Stimulated activated CD8-positive, alpha-beta memory T cell treated with anti-CD3 and anti-CD28 coated beads, Interleukin-4, amount 100 ng/mL, for 4 hours (primary cell): Measurements from ENCODE around the gene CTXND2.
A peak's percentile ranks its signal among the peaks of the same experiment; 100 is the strongest.
"Not testable (repeated sequence)": the region's sequence is repeated elsewhere in the genome, so short reads cannot be mapped to it uniquely, and the experiment has no call there.

Source experiments
- DNase-seq, 2 donors: peaks; one replicate each; pipeline ENCODE4 v3.0.0-alpha.2; 2020; ENCODE audit warnings: low read depth in 2 of 2, low spot score in 1 of 2

The CTXND2 gene

DNA sequence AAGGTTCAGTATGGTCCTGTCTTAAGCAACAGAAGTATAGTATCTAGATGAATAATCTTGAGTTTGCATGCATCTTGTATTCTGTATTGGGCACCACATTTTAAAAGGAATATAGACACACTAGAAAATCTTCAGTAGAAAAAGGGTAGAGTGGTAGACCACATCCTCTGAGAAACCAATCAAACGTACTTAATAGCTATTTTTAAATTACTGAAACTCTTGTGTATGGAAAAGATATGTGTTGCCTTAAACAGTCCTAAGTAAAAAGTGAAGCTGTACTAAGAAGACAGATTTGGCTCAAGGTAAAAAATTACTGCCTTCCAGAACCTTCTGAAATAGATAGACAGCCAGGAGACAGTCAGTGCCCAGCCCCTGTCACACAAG lies 3.1 kb downstream of the CTXND2 start:
- DNase-seq = no peak

DNA sequence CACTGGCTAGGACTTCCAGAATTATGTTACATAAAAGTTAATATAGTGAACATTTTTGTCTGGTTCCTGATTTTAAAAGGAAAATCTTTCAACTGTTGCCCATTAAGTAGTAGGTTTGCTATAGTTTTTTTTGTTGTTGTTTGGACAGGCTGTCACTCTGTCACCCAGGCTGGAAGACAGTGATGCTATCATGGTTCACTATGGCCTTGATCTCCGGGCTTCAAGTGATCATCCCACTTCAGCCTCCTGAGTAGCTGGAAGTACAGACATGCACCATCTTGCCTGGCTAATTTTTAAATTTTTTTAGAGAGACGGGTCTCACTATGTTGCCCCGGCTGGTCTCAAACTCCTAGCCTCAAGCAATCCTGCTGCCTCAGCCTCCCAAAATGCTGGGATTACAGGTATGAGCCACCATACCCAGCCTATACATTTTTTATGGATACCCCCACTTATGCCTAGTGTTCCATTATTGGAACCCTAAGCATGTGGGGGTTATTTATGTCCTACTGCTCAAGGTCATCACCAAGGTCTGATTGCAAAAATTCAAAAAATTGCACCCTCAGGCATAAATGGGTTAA lies 6.5 kb downstream of the CTXND2 start:
- DNase-seq = no peak

DNA sequence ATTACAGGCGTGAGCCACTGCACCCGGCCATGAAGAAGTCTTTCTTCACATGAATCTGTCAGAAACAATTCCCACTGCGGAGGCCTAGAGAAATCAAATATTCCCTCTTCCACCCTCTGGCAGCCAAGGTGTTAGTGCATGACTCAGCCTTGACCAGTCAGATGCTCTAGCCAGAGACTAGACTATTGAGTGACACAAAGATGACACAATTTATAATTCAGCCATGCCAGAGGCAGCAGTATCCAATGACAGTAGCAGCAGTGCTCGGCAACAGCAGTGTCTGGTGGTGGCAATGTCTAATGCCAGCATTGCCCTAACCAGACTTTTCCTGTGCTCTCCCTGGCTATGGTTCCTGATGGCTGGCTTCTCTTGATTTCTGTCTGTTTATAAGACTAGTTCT lies 8.7 kb downstream of the CTXND2 start:
- DNase-seq = no peak

DNA sequence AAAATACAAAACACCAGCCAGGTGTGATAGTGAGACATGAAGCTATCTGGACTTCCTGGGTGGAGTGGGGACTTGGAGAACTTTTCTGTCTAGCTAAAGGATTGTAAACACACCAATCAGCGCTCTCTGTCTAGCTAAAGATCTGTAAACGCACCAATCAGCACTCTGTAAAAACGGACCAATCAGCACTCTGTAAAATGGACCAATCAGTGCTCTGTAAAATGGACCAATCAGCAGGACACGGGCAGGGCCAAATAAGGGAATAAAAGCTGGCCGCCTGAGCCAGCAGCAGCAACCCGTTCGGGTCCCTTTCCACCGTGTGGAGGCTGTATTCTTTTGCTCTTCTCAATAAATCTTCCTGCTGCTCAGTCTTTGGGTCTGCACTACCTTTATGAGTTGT lies 12.9 kb downstream of the CTXND2 start:
- DNase-seq = not testable (repeated sequence)

DNA sequence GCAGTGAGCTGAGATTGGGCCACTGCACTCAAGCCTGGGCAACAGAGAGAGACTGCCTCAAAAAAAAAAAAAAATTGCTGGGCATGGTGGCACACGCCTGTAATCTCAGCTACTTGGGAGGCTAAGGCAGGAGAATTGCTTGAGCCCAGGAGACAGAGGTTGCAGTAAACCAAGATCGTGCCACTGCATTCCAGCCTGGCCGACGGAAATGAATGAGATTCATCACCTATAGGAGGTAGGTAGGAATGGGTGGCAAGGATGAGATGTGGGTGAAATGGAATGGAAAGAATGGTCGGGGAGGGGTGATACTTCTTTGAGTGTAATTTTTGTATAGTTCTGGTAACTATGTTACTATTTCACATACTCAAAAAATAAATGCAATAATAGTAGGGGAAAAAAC lies 15.4 kb downstream of the CTXND2 start:
- DNase-seq = no peak

DNA sequence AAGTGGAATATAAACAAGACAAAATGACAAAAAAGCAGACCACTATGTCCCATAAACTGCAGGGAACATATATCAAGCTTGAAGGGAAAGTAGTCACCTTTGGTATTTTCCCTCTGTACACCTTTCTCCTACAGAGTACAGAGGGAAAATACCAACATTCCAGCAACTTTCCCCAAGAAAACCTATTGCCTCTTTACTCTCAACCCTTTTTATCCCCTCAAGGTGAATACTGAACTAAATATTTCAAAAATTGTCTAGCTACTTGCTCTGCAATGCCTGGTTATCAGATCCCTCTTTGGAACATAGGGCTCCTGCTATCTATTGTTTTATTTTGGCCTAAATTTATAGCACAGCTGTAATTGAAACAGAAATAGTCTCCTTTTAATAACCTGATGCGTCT lies 15.8 kb downstream of the CTXND2 start:
- DNase-seq = no peak

DNA sequence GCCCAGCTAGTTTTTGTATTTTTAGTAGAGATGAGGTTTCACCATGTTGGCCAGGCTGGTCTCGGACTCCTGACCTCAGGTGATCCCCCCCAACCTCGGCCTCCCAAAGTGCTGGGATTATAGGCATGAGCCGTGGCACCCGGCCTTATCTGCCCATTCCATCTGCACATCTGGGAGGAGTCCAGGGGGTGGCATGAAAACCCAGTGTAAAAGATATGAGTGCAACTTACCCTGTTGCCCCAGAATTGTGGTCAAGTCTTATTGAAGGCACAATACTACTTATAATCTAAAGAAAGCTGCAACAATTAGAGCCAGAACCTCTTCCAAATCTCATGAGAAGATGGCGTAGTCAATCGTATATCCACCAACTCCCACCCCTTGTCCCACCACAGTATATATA lies 18.4 kb downstream of the CTXND2 start:
- no peak for DNase-seq

DNA sequence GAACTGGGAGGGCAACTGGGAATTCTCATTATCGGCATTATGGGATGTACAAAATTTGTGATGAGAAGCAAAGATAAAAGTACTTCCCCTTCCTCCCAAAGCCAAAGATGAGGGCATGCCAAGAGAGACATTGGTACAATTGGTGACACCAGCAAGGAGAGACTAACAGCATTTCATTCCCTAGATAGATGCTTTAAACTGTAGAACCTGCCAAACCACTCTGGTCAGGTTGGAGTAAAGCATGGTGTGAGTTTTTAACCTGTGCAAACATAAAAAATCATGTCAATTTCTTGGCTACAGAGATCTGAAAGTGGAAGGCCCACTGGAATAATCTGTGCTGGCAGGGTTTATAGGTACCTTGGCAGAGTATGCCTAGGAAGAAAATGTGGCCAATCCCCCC lies 19.4 kb downstream of the CTXND2 start:
- no peak for DNase-seq

DNA sequence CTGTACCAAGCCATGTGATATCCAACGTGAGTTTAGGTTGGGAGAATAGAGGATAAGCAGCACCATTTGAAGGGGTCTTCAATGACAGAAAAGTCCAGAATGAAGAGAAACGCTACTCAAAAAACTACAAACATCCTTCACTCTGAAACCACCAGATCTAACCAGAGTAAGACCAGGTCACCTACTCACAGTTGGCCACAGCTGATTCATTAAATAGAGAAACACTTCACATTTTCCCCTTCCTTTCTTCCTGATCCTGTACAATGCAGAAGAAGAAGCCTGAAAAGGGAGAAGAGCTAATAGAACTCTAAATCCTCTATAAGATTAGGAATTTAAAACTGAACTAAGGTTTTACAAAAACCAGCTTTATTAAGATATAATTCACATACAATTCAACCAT lies 19.9 kb downstream of the CTXND2 start:
- DNase-seq = no peak

DNA sequence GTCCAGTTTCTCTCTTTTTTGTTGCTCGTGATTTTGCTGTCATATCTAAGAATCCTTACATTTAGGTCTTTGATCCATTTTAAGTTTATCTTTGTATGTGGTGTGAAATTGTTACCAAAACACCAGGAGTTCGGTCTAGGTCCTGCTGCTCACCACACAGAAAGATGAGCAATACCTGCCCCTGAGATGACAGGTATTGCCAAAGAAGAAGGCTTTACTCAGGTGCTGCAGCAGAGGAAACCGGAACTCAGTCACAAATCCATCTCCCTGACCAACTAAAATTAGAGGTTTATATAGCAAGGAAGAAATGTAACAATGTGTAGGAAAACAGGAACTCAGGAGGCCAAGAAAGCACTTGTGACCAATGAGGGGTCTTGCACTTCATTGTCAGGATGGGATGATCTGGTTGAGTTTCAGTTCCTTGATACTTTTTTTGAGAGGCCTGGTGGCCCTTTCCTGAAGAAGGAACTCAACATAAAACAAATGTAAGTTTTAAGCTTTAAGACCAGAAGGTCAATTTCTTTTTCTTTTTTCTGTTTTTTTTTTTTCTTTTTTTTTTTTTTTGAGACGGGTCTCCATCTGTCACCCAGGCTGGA lies 22.7 kb downstream of the CTXND2 start:
- DNase-seq = no peak

DNA sequence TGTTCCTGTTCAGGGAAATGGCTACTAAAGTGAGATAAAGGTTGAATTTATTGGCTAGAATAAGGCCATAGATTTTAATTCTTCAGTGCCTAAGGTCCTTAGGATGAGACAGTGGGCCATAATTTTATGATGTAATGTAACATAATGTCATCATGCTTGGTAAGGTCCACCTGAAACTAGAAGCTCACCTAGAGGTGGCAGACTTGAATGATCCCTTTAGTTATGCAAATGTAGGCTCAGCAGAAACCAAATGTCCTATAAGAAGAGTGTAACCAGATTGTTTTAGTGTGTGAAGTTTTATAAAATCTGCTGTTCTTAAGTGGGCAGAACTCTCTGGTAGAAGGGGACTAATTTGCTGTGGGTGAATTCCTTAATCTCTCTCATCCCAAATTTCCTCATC lies 25.7 kb downstream of the CTXND2 start:
- no peak for DNase-seq

DNA sequence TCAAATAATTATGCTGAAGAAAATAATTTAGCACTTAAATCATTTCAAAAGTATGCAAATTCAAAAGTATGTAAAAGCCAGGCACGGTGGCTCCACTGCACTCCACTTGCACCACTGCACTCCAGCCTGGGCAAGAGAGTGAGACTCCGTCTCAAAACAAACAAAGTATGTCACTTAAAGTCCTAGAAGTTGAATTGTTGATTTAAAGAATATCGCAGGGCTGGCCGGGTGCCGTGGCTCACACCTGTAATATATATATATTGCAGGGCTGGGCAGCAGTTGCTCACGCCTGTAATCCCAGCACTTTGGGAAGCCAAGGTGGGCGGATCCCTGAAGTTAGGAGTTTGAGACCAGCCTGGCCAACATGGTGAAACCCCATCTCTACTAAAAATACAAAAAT lies 30.5 kb downstream of the CTXND2 start:
- DNase-seq = no peak

DNA sequence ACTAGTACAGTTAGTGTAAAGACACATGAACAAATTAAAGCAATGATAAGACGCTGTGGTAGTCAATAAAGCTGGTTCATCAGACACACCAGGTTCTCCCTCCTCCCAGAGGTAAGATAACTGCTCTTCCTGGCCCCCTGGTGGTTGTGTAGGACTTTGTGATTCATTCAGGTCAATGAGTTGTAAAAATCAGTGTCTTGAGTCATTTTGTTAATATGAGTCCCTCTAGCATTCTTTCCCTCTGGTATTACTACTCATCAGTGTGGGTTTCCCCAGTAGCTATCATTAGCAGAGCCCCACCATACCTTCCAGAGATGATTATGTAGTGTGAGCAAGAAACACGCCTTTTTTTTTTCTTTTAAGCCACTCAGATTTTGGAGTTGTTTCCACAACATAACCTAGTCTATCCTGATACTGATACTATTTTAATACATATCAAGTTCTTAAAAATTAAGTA lies 35.6 kb downstream of the CTXND2 start:
- DNase-seq = peak; percentile 57 to 65

DNA sequence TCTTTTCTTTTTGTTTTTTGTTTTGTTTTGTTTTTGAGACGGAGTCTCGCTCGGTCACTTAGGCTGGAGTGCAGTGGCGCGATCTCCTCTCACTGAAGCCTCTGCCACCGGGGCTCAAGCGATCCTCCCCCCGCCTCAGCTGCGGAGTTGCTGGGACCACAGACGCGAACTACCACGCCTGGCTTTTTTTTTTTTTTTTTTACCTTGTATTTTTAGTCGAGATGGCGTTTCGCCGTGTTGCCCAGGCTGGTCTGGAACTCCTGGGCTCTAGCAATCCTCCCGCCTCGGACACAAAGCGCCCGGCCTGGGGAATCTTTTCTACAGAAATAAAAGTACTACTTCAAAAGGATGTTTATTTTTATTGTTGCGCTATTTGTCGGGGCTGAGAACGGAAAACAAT lies 38.1 kb downstream of the CTXND2 start:
- no peak for DNase-seq

DNA sequence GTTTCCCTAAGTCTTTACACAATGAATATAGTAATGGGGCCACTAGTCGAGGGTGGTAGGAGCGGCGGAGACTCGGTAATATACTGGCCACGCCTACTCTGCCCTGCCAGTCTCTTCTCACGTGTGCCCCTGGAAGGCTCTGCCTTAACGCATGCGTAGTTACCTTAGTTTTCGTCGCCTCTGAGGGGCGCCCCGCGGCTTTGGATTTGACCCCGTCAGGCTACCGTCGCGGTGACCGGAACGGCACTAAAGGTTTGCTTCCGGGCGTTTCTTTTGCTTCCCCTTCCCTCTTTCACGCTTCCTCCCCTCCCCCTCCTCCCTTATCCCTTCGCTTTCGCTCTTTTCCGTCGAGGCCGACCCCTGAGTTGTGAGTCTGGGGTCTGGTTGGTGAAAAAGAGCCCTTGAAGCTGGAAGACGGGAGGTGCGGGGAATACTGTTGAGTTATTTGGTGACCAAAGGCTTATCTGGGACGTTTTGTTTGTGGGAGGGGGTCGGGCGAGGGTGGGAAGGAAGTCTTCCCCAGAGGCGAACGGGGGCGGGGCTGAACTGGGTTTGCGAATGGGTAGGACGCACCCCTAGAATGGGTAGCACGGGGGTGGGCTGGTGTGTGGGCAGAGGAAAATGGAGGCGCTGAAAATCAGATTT lies 39.3 kb downstream of the CTXND2 start, which contains the start of gene SETDB1:
SETDB1 (plus strand) TSS at position 267 of the 645 bp plus-strand sequence. CDS start 1,352 bp downstream, outside the sequence.
- DNase-seq = peak; percentile 85 to 89

DNA sequence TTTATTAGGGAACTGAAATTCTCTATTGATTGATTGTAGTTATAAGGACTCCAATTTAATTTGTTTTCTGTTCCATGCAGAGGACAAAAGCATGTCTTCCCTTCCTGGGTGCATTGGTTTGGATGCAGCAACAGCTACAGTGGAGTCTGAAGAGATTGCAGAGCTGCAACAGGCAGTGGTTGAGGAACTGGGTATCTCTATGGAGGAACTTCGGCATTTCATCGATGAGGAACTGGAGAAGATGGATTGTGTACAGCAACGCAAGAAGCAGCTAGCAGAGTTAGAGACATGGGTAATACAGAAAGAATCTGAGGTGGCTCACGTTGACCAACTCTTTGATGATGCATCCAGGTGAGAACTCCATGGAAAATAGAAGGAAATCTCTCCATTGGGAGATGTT lies 40.7 kb downstream of the CTXND2 start:
- DNase-seq = no peak

DNA sequence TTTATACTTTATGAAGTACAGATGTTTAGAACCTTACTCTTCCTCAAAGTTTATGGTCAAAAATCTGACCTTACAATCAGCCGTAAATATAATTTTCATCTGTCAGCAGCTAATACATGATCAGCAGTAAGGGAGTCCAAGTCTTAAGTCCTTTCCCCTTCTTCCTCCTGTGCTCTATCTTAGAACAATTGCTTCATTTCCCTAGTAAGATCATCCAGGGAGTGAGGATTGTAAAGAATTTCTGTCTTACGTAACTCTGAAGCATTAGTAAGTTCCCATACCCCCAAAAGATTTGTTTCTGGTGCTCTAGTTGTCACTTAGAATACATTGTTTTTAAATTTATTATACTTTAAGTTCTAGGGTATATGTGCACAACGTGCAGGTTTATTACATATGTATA lies 41.4 kb downstream of the CTXND2 start:
- no peak for DNase-seq

DNA sequence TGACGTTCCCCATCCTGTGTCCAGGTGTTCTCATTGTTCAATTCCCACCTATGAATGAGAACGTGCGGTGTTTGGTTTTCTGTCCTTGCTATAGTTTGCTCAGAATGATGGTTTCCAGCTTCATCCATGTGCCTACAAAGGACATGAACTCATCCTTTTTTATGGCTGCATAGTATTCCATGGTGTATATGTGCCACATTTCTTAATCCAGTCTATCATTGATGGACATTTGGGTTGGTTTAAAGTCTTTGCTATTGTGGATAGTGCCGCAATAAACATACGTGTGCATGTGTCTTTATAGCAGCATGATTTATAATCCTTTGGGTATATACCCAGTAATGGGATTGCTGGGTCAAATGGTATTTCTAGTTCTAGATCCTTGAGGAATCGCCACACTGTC lies 41.8 kb downstream of the CTXND2 start:
- DNase-seq = not testable (repeated sequence)

DNA sequence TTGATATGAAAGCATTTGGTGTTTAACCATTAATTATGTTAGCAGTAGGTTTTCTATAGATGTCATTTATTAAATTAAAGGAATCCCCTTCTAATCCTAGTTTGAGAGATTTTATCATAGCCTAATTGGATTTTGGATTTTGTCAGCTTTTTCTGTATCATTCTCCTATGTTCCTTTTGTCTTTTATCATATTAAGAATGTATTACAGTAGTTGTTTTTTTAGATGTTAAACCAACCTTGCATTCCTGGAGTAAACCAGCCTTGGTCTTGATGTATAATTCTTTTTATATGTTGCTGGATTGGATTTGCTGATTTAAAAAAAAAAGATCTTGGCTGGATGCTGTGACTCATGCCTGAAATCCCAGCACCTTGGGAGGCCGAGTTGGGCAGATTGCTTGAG lies 44.8 kb downstream of the CTXND2 start:
- DNase-seq = no peak

DNA sequence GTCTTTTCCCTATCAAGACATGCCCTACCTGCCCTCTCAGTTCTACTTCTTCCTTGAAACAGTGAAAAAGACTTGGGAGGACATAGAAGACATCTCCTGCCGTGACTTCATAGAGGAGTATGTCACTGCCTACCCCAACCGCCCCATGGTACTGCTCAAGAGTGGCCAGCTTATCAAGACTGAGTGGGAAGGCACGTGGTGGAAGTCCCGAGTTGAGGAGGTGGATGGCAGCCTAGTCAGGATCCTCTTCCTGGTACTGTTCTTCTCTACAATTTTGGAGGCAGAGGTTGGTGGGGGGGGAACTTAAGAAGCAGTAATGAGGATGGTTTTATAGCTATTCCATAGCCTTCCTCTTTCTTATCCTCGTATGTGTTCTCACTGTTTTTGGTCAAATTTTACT lies 57.9 kb downstream of the CTXND2 start:
- DNase-seq = no peak

DNA sequence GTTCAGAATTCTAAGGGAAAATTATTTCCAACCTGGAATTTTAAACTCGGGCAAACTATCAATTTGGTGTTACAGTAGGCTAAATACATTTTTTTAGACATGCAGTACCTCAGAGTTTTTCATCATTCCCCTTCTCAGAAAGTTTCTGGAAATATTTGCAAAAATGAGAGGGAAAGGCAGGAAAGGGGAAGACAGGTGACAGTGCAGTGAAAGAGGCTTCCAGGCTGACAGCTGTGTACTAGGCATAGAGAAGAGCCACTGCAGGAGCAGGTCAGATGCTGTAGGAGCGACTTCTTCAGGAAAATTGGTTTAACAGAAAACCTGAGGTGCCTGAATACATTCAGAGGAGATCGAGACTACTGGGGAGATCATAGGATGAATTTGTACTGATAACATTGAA lies 67.8 kb downstream of the CTXND2 start:
- no peak for DNase-seq

DNA sequence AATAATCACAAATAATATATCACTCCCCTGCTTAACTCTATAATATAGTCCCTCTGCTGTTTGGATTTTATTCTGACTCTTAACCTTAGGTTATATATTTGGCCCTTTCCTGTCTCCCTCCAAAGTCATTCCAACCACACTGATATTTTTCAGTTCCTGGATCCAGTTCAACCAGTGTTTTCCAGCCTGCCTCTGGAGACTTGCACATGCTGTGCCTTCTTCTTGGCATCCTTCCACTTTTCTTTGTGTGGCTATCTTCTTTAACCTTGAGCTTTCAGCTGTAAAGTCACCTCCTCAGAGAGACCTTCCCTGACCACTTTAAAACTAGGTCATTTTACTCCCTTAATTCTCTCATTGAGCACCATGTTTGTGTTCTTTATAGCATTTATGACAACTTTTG lies 68.3 kb downstream of the CTXND2 start:
- no peak for DNase-seq

DNA sequence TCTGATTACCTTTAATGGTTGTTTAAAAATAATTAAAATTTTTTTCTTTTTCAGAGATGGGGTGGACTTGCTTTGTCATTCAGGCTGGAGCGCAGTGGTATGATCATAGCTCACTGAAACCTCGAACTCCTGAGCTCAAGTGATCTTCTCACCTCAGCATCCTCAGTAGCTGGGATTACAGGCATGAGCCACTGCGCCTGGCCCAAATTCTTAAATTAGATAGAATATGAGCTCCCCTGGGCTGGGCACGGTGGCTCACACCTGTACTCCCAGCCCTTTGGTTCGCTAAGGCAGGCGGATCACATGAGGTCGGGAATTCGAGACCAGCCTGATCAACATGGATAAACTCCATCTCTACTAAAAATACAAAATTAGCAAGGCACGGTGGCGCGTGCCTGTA lies 70.7 kb downstream of the CTXND2 start:
- DNase-seq = no peak
